ENCODE data around the gene UPK3A.

The UPK3A gene

DNA sequence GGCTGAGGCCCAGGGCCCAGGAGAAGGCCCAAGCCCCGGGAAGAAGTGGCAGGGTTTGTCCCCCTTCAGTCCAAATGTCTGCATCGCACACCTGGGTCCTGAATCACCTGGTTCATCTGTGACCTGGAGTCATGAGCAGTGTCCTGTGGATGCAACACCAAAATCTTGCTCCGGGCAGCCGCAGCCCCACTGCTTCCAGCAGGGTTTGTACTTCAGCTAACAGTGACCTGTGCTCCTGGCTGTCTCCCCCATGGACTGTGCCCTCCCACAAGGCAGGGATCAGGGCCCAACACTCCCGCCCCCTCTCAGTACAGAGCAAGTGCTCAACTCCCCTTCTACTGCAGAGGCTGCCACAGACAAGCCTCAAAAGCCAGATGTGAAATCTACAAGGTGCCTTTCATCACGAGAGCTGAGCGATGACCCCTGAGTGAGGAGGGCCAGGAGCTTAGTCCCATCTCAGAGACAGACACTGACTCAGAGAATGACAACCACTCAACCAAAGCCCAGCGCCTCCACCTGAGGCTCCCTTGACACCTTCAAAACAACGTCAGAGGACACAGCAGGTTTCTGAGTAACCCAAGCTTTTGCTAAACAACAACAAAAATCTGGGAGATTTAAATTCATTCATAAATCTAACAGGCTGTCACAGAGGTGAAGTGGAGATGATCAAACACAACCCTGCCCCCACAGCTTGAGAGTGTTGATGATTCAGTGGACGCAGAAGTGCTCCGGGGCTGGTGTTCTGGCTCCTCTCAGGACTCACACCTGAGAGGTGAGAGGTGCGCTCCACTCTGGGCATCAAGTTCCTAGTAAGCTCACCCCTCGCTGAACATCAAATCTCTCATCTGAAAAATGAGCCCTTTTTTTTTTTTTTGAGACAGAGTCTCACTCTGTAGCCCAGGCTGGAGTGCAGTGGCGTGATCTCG, 47.4 kb upstream of the UPK3A start:
- peaks cover 30% of the 10 kb centered on the region for H3F3A ChIP-seq (ENCODE audit: insufficient read depth, low read length)
- H3K36me3 ChIP-seq (replicated peaks; ENCODE audit: insufficient read depth, low read length), result no peaks in the 10 kb centered on the region
- peak overlapping the region; percentile 69; the same call in 1 of the 2 replicates for H3K9ac ChIP-seq (ENCODE audit: low read length)
- H3K4me1 ChIP-seq (ENCODE audit: low read length), result peaks cover 62% of the 10 kb centered on the region
- no peak overlapping the region for H3K4me3 ChIP-seq (ENCODE audit: low read length)
- peaks cover 73% of the 10 kb centered on the region for H3K79me2 ChIP-seq (ENCODE audit: low read length)
- H2AFZ ChIP-seq (ENCODE audit: low read length), result no peak overlapping the region
- H3K27me3 ChIP-seq (replicated peaks; ENCODE audit: insufficient read depth, low read length), result no peaks in the 10 kb centered on the region
- no peaks in the 10 kb centered on the region for H3K9me2 ChIP-seq (replicated peaks; ENCODE audit: insufficient read depth, low read length)
- no peaks in the 10 kb centered on the region for H4K20me1 ChIP-seq (ENCODE audit: insufficient read depth, low read length)
- DNase-seq, result no peak
- no peaks in the 10 kb centered on the region for H3K9me3 ChIP-seq (replicated peaks; ENCODE audit: insufficient read depth, low read length)
- H3K4me2 ChIP-seq (ENCODE audit: low read depth, low read length), result peak overlapping the region; percentile 87; the same call in 1 of the 2 replicates
- peak overlapping the region; percentile 93; the same call in 1 of the 2 replicates for H3K27ac ChIP-seq (ENCODE audit: low read length)
- TF ChIP-seq CTCF (IDR thresholded peaks at IDR 0.05; ENCODE audit: low read length), result no peak
- TF ChIP-seq EZH2phosphoT487 (IDR thresholded peaks at IDR 0.05; ENCODE audit: low read length), result no peak
- TF ChIP-seq EZH2 (optimal IDR thresholded peaks at IDR 0.05; ENCODE audit: low read depth, low read length), result no peak

GRCh38 chr22:45238076-45238956, 46.4 kb upstream of the UPK3A start:
- no peaks in the 10 kb centered on the region for H3K9me3 ChIP-seq (replicated peaks; ENCODE audit: insufficient read depth, low read length)
- H3K9me2 ChIP-seq (replicated peaks; ENCODE audit: insufficient read depth, low read length), result no peaks in the 10 kb centered on the region
- peaks cover 30% of the 10 kb centered on the region for H3F3A ChIP-seq (ENCODE audit: insufficient read depth, low read length)
- 0 out of 2 replicates have a peak overlapping the region, but pooled peaks have one; percentile 87 for H3K4me2 ChIP-seq (ENCODE audit: low read depth, low read length)
- H3K27me3 ChIP-seq (replicated peaks; ENCODE audit: insufficient read depth, low read length), result no peaks in the 10 kb centered on the region
- no peak overlapping the region for H3K27ac ChIP-seq (ENCODE audit: low read length)
- no peak for DNase-seq
- peaks cover 62% of the 10 kb centered on the region for H3K4me1 ChIP-seq (ENCODE audit: low read length)
- peaks cover 63% of the 10 kb centered on the region for H3K79me2 ChIP-seq (ENCODE audit: low read length)
- no peaks in the 10 kb centered on the region for H3K36me3 ChIP-seq (replicated peaks; ENCODE audit: insufficient read depth, low read length)
- no peak overlapping the region for H3K9ac ChIP-seq (ENCODE audit: low read length)
- TF ChIP-seq EZH2 (optimal IDR thresholded peaks at IDR 0.05; ENCODE audit: low read depth, low read length) (no peak), EZH2phosphoT487 (IDR thresholded peaks at IDR 0.05; ENCODE audit: low read length) (no peak)
- no peak overlapping the region for H3K4me3 ChIP-seq (ENCODE audit: low read length)
- no peak overlapping the region for H2AFZ ChIP-seq (ENCODE audit: low read length)
- H4K20me1 ChIP-seq (ENCODE audit: insufficient read depth, low read length), result no peaks in the 10 kb centered on the region

- peaks cover 30% of the 10 kb centered on the region for H3F3A ChIP-seq (ENCODE audit: insufficient read depth, low read length)
- H3K79me2 ChIP-seq (ENCODE audit: low read length), result peaks cover 55% of the 10 kb centered on the region
- peaks cover 58% of the 10 kb centered on the region for H3K4me1 ChIP-seq (ENCODE audit: low read length)
- no peak for TF ChIP-seq EZH2phosphoT487 (IDR thresholded peaks at IDR 0.05; ENCODE audit: low read length)
- no peak for TF ChIP-seq CTCF (IDR thresholded peaks at IDR 0.05; ENCODE audit: low read length)
- no peak for TF ChIP-seq EZH2 (optimal IDR thresholded peaks at IDR 0.05; ENCODE audit: low read depth, low read length)
- H3K9me2 ChIP-seq (replicated peaks; ENCODE audit: insufficient read depth, low read length), result no peaks in the 10 kb centered on the region
- no peak for DNase-seq
- H3K27me3 ChIP-seq (replicated peaks; ENCODE audit: insufficient read depth, low read length), result no peaks in the 10 kb centered on the region
- no peaks in the 10 kb centered on the region for H3K36me3 ChIP-seq (replicated peaks; ENCODE audit: insufficient read depth, low read length)
- H3K27ac ChIP-seq (ENCODE audit: low read length), result no peak overlapping the region
- H3K4me2 ChIP-seq (ENCODE audit: low read depth, low read length), result peak overlapping the region; percentile 87; the same call in 1 of the 2 replicates
- H3K9ac ChIP-seq (ENCODE audit: low read length), result peak overlapping the region; percentile 52; the same call in 1 of the 2 replicates
- no peaks in the 10 kb centered on the region for H4K20me1 ChIP-seq (ENCODE audit: insufficient read depth, low read length)
- no peak overlapping the region for H2AFZ ChIP-seq (ENCODE audit: low read length)
- H3K9me3 ChIP-seq (replicated peaks; ENCODE audit: insufficient read depth, low read length), result no peaks in the 10 kb centered on the region
- peak overlapping the region; percentile 73 for H3K4me3 ChIP-seq (ENCODE audit: low read length)
Measured at GRCh38 chr22:45238957-45239680, 45.6 kb upstream of the UPK3A start.

All from MM.1S (cell line).